PC-3 (cell line): Measurements from ENCODE around the gene PRKAR1B. TPM values are rescaled to one million over a fixed set of nuclear protein-coding genes. Genes with fewer than 3 reads are reported as not detected.
"Not testable (repeated sequence)": the region's sequence is repeated elsewhere in the genome, so short reads cannot be mapped to it uniquely, and the experiment has no call there.

ENCODE experiments used
- ATAC-seq: fragments of 200-7000 bp; cut with Tn5 transposase; 2 replicates; pipeline ENCODE4 v1.9.1; 2020; ENCODE audit warnings: mild to moderate bottlenecking, moderate library complexity
- BruUV-seq: library from RNA; stranded (reverse); fragments of 400-500 nt; replicated peaks from 2 replicates; lab custom pipeline; 2021; lab: Mats Ljungman, UMichigan
- CTCF ChIA-PET: fragments of 300-600 bp; sonication (Branson Sonifier 250); formaldehyde crosslinking; loops from one replicate; lab custom pipeline; 2022; ENCODE audit warnings: antibody characterized with exemption; lab: Charles Lee
- POLR2A ChIA-PET: fragments of 300-600 bp; sonication (Branson Sonifier 250); formaldehyde crosslinking; loops from one replicate; lab custom pipeline; 2022; ENCODE audit warnings: antibody characterized with exemption; ENCODE audit not compliant: unreplicated experiment; lab: Charles Lee
- DNase-seq: peaks from one replicate; pipeline ENCODE4 v3.0.0-alpha.2; 2015
- H2AFZ ChIP-seq: fragments of 300-600 bp; sonication (generic); 2 replicates; pipeline ENCODE4 v1.6.0; 2016; ENCODE audit warnings: antibody characterized with exemption, low read length
- H3F3A ChIP-seq: fragments of 300-600 bp; sonication (generic); one replicate; pipeline ENCODE4 v1.6.0; 2017; ENCODE audit warnings: antibody characterized with exemption, low read length, control low read depth, mild to moderate bottlenecking; ENCODE audit not compliant: unreplicated experiment
- H3K27ac ChIP-seq: fragments of 300-600 bp; sonication (generic); 2 replicates; pipeline ENCODE4 v1.5.1; 2016; ENCODE audit warnings: mild to moderate bottlenecking, low read length
- H3K27me3 ChIP-seq: fragments of 300-600 bp; sonication (generic); 2 replicates; pipeline ENCODE4 v1.6.1; 2016; ENCODE audit warnings: low read length, mixed read lengths
- H3K36me3 ChIP-seq: fragments of 300-600 bp; sonication (generic); 2 replicates; pipeline ENCODE4 v1.6.1; 2016; ENCODE audit warnings: low read depth, mixed run types, low read length, mixed read lengths
- H3K4me1 ChIP-seq: fragments of 300-600 bp; sonication (generic); 2 replicates; pipeline ENCODE4 v1.5.1; 2016; ENCODE audit warnings: low read length; ENCODE audit not compliant: insufficient read depth
- H3K4me2 ChIP-seq: fragments of 300-600 bp; sonication (generic); 2 replicates; pipeline ENCODE4 v1.6.0; 2016; ENCODE audit warnings: low read length
- H3K4me3 ChIP-seq: fragments of 300-600 bp; sonication (generic); 2 replicates; pipeline ENCODE4 v1.5.1; 2016; ENCODE audit warnings: mild to moderate bottlenecking, low read length, mixed read lengths
- H3K79me2 ChIP-seq: fragments of 300-600 bp; sonication (generic); 2 replicates; pipeline ENCODE4 v1.6.1; 2017; ENCODE audit warnings: low read length, mixed read lengths
- H3K9ac ChIP-seq: fragments of 300-600 bp; sonication (generic); 2 replicates; pipeline ENCODE4 v1.6.0; 2016; ENCODE audit warnings: mild to moderate bottlenecking, low read length
- H3K9me2 ChIP-seq: fragments of 300-600 bp; sonication (generic); replicated peaks from 2 replicates; pipeline ENCODE4 v1.6.1; 2016; ENCODE audit warnings: mixed run types, low read length, mixed read lengths
- H3K9me3 ChIP-seq: fragments of 300-600 bp; sonication (generic); 2 replicates; pipeline ENCODE4 v1.6.1; 2016; ENCODE audit warnings: low read length, mixed read lengths
- H4K20me1 ChIP-seq: fragments of 300-600 bp; sonication (generic); 2 replicates; pipeline ENCODE4 v1.6.1; 2016; ENCODE audit warnings: low read length, mixed read lengths
- EZH2 ChIP-seq: fragments of 300-600 bp; sonication (generic); IDR thresholded peaks from one replicate; pipeline ENCODE4 v1.6.1; 2017; ENCODE audit warnings: antibody characterized with exemption, mild to moderate bottlenecking, low read length; ENCODE audit not compliant: unreplicated experiment
- EZH2phosphoT487 ChIP-seq: fragments of 300-600 bp; sonication (generic); IDR thresholded peaks from 2 replicates; pipeline ENCODE4 v1.6.1; 2018; ENCODE audit warnings: mild to moderate bottlenecking, antibody characterized with exemption, low read length, borderline replicate concordance
- intact Hi-C: fragments of 100-400 bp; cut with micrococcal nuclease; formaldehyde crosslinking; loops from 2 replicates; pipeline ENCODE4 v1.9.0; 2023
- total RNA-seq: library from RNA; depleted of rRNA; stranded (reverse); fragments of >200 nt; gene quantifications from 2 replicates; pipeline ENCODE4 v1.2.3, GENCODE V29; 2014
- TF ChIP-seq, protein P1 (sequence below): fragments of 300-600 bp; sonication (generic); conservative IDR thresholded peaks from 2 replicates; pipeline ENCODE4 v1.5.1; 2017; ENCODE audit warnings: antibody characterized with exemption, low read depth, mild to moderate bottlenecking, low read length

PRKAR1B gene
- total RNA-seq, 1 experiment from 2014 or later = 15.6 TPM

DNA sequence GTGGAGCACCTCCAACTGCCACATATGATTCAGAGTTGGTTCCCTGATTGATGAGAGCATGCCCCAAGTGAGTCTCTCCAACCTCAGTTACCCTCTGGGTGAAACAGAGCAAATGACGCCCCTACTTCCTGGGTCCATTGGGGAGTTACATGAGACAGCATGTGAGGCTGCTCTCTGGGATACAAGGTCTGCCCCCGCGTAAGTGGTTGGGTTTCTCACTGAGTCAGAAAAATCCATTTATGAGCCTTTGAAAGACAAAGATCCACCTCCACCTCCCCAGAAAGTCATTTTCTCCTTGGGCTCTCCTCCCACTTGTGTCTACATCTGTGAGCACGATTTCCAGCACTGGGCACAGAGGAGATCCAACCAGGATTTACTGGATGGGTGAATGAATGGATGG lies 71.3 kb downstream of the PRKAR1B start:
- Histone ChIP-seq H3K27me3 (no peaks in the 10 kb centered on the region), H3K9ac (no peak overlapping the region), H3K4me2 (no peak overlapping the region), H3K9me3 (no peaks in the 10 kb centered on the region), H4K20me1 (no peaks in the 10 kb centered on the region), H3F3A (no peaks in the 10 kb centered on the region), H3K9me2 (no peaks in the 10 kb centered on the region), H3K27ac (no peak overlapping the region), H3K4me1 (no peaks in the 10 kb centered on the region), H2AFZ (no peak overlapping the region), H3K79me2 (no peaks in the 10 kb centered on the region), H3K36me3 (no peaks in the 10 kb centered on the region), H3K4me3 (no peak overlapping the region)
- POLR2A ChIA-PET = no interaction called here
- CTCF ChIA-PET = no interaction called here
- no peak for DNase-seq
- BruUV-seq = no TSS peak
- intact Hi-C loops = no loop called here
- TF ChIP-seq EZH2phosphoT487 (no peak), EZH2 (no peak)
- TF ChIP-seq, protein P1, sequence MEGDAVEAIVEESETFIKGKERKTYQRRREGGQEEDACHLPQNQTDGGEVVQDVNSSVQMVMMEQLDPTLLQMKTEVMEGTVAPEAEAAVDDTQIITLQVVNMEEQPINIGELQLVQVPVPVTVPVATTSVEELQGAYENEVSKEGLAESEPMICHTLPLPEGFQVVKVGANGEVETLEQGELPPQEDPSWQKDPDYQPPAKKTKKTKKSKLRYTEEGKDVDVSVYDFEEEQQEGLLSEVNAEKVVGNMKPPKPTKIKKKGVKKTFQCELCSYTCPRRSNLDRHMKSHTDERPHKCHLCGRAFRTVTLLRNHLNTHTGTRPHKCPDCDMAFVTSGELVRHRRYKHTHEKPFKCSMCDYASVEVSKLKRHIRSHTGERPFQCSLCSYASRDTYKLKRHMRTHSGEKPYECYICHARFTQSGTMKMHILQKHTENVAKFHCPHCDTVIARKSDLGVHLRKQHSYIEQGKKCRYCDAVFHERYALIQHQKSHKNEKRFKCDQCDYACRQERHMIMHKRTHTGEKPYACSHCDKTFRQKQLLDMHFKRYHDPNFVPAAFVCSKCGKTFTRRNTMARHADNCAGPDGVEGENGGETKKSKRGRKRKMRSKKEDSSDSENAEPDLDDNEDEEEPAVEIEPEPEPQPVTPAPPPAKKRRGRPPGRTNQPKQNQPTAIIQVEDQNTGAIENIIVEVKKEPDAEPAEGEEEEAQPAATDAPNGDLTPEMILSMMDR = no peak
- no peak for ATAC-seq

DNA sequence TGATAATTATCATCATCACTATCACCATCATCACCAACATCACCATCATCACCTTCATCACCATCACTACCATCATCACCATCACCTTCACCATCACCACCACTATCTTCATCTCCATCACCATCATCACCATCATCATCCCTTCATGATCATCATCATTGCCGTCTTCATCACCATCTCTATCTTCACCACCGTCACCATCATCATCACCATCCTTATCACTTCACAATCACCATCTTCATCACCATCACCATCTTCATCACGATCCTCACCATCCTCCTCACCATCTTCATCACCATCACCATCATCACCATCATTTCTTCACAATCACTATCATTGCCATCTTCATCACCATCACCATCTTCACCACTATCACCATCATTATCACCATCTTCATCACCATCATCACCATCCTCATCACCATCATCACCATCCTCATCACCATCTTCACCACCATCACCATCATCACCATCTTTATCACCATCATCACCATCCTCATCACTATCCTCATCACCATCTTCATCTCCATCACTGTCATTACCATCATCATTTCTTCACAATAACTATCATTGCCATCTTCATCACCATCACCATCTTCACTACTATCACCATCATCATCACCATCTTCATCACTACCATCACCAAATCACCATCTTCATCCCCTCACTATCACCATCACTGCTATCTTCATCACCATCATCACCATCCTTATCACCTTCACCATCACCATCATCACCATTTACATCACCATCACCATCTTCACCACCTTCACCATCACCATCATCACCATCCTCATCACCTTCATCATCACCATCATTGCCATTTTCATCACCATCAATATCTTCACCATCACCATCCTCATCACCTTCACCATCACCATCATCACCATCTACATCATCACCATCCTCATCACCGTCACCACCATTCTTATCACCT lies 73.0 kb downstream of the PRKAR1B start:
- H4K20me1 ChIP-seq = no peaks in the 10 kb centered on the region
- no TSS peak for BruUV-seq
- H3K79me2 ChIP-seq = no peaks in the 10 kb centered on the region
- intact Hi-C loops = no loop called here
- DNase-seq = no peak
- H3K27ac ChIP-seq = no peak overlapping the region
- ChIA-PET POLR2A (no interaction called here), CTCF (no interaction called here)
- H3K27me3 ChIP-seq = no peaks in the 10 kb centered on the region
- no peaks in the 10 kb centered on the region for H3K36me3 ChIP-seq
- no peaks in the 10 kb centered on the region for H3K9me3 ChIP-seq
- no peaks in the 10 kb centered on the region for H3K4me1 ChIP-seq
- TF ChIP-seq EZH2phosphoT487 (no peak), EZH2 (no peak)
- TF ChIP-seq, protein P1 = no peak
- ATAC-seq = no peak
- no peak overlapping the region for H2AFZ ChIP-seq
- H3K9me2 ChIP-seq = no peaks in the 10 kb centered on the region
- no peak overlapping the region for H3K4me2 ChIP-seq
- H3K4me3 ChIP-seq = no peak overlapping the region
- H3F3A ChIP-seq = no peaks in the 10 kb centered on the region
- H3K9ac ChIP-seq = no peak overlapping the region

DNA sequence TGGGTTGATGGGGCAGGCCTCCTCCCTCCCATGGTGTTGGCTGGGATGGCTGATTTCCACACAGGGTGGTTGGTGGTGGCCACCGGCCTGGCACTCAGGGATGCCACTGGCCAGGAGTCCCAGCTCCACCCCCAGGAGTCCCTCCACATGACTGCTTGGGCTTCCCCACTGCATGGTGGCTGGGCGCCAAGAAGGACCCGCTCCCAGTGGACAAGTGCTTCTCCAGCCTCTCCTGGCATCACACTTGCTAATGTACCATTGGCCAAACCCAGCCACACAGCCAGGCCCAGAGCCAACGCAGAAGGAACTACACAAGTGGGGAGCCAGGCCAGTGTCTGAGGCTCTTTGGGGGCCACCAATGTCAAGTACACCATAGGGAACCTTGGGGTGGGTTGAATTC lies 74.2 kb downstream of the PRKAR1B start:
- Histone ChIP-seq H3K79me2 (no peaks in the 10 kb centered on the region), H3K4me3 (no peak overlapping the region), H3K9me2 (no peaks in the 10 kb centered on the region), H3K9me3 (no peaks in the 10 kb centered on the region), H3K36me3 (no peaks in the 10 kb centered on the region), H3K4me2 (no peak overlapping the region), H2AFZ (no peak overlapping the region), H3K4me1 (no peaks in the 10 kb centered on the region), H3K9ac (no peak overlapping the region), H3K27ac (no peak overlapping the region), H3F3A (no peaks in the 10 kb centered on the region), H4K20me1 (no peaks in the 10 kb centered on the region), H3K27me3 (no peaks in the 10 kb centered on the region)
- DNase-seq (no peak), ATAC-seq (no peak)
- CTCF ChIA-PET = no interaction called here
- BruUV-seq = no TSS peak
- TF ChIP-seq EZH2phosphoT487 (no peak), EZH2 (no peak)
- TF ChIP-seq, protein P1 = no peak
- intact Hi-C loops = no loop called here
- POLR2A ChIA-PET = interaction anchor here (0.7 kb wide), 1 partner anchor 9 kb away, joined by 3 read pairs; no protein-coding TSS in a partner anchor

DNA sequence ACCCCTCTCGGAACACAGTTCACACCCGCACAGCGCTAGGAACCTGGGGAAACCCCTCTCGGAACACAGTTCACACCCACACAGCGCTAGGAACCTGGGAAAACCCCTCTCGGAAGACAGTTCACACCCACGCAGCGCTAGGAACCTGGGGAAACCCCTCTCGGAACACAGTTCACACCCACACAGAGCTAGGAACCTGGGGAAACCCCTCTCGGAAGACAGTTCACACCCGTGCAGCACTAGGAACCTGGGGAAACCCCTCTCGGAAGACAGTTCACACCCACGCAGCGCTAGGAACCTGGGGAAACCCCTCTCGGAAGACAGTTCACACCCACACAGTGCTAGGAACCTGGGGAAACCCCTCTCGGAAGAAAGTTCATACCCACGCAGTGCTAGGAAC lies 74.9 kb downstream of the PRKAR1B start:
- H3F3A ChIP-seq, H3K9me2 ChIP-seq, ATAC-seq, H3K9ac ChIP-seq, H3K9me3 ChIP-seq, H3K36me3 ChIP-seq, H3K79me2 ChIP-seq, H3K4me2 ChIP-seq, CTCF ChIA-PET, H3K27ac ChIP-seq, BruUV-seq, H3K4me1 ChIP-seq, H3K4me3 ChIP-seq, intact Hi-C loops, DNase-seq, H3K27me3 ChIP-seq, H4K20me1 ChIP-seq, H2AFZ ChIP-seq: not testable (repeated sequence)
- POLR2A ChIA-PET = interaction anchor here (0.7 kb wide), 1 partner anchor 10 kb away, joined by 3 read pairs; no protein-coding TSS in a partner anchor
